Measurements from ENCODE around the gene BLOC1S3. TPM values are rescaled to one million over a fixed set of nuclear protein-coding genes. Genes with fewer than 3 reads are reported as not detected.

The BLOC1S3 gene
- total RNA-seq, 1 experiment from 2014 or later, result 25.2 TPM

- BruUV-seq (replicated peaks), result no TSS peak
- Mint-ChIP-seq H3K9me3 (ENCODE audit: low read depth, unreplicated experiment) (no peaks in the 10 kb centered on the region), H3K4me1 (ENCODE audit: low read depth, unreplicated experiment) (no peaks in the 10 kb centered on the region), H3K36me3 (ENCODE audit: insufficient read depth, unreplicated experiment) (peaks cover 33% of the 10 kb centered on the region), H3K27ac (ENCODE audit: unreplicated experiment) (no peak overlapping the region), H3K27me3 (ENCODE audit: unreplicated experiment) (no peaks in the 10 kb centered on the region), H3K4me3 (ENCODE audit: low read depth, unreplicated experiment) (no peak overlapping the region)
- CTCF ChIA-PET, result no interaction called here
- no peak for DNase-seq
- no peak for TF ChIP-seq CTCF (IDR thresholded peaks at IDR 0.05; ENCODE audit: unreplicated experiment)
- intact Hi-C loops (cut with micrococcal nuclease; ENCODE audit: unreplicated experiment), result no loop called here
These were observed 33.9 kb upstream of the BLOC1S3 start for GRCh38 chr19:45144431-45145269.

DNA sequence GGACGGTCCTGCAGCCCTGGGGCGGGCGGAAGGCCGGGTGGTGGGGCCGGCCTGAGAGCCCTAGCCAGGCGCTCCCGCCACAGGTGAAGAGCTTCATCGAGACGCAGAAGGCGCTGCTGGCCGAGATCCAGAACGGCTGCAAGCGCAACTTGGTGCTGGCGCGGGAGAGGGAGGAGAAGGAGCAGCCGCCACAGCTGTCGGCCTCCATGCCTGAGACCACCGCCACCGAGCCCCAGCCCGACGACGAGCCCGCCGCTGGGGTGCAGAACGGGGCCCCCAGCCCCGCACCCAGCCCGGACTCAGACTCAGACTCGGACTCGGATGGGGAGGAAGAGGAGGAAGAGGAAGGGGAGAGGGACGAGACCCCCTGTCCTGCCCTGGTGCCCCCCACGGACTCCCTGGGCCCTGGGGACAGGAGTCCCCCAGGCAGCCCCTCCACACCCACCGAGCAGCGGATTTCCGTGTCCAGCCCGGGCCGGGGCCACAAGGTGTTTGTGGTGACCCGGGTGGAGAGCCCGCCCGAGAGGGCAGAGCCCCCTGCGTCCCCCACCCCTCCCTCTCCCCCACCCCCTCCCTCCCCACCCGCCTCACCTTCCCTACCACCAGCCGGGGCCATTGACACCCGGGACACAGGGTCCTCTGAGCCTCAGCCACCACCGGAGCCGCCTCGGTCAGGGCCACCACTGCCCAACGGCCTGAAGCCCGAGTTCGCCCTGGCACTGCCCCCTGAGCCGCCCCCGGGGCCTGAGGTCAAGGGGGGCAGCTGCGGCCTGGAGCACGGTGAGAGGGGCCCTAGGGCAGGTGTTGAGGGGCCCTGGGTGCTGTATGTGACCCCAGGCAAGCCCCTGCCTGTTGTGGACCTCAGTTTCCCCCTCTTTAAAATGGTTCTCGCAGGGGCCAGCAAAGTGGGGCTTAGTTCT lies 33.1 kb upstream of the BLOC1S3 start:
- CTCF ChIA-PET, result no interaction called here

DNA sequence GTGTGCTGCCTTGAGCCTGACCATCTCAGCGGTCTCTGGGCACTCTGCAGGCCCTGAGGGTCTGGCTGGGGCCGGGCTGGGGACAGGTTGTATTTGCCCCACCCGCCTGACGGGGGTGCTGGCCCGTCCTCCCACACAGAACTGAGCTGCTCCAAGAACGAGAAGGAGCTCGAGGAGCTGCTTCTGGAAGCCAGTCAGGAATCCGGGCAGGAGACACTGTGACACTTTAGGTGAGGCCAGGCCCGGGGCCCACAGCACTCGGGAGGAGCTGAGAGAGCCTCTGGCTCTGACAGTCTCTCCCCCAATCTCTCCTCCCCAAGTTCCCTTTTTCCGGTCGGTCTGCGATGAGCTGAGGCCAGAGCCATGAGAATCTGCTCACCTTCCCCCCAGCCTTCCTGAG lies 32.3 kb upstream of the BLOC1S3 start:
- H3K4me3 Mint-ChIP-seq (ENCODE audit: low read depth, unreplicated experiment), result no peak overlapping the region
- no peak overlapping the region for H3K27ac Mint-ChIP-seq (ENCODE audit: unreplicated experiment)
- TF ChIP-seq CTCF (IDR thresholded peaks at IDR 0.05; ENCODE audit: unreplicated experiment), result no peak
- no peaks in the 10 kb centered on the region for H3K4me1 Mint-ChIP-seq (ENCODE audit: low read depth, unreplicated experiment)
- DNase-seq, result no peak
- H3K36me3 Mint-ChIP-seq (ENCODE audit: insufficient read depth, unreplicated experiment), result peaks cover 22% of the 10 kb centered on the region
- H3K27me3 Mint-ChIP-seq (ENCODE audit: unreplicated experiment), result no peaks in the 10 kb centered on the region
- BruUV-seq (replicated peaks), result no TSS peak
- CTCF ChIA-PET, result no interaction called here
- no peaks in the 10 kb centered on the region for H3K9me3 Mint-ChIP-seq (ENCODE audit: low read depth, unreplicated experiment)
- intact Hi-C loops (cut with micrococcal nuclease; ENCODE audit: unreplicated experiment), result no loop called here

More for the DNA sequence above, 33.1 kb upstream of the BLOC1S3 start:
- Mint-ChIP-seq H3K27me3 (ENCODE audit: unreplicated experiment) (no peaks in the 10 kb centered on the region), H3K9me3 (ENCODE audit: low read depth, unreplicated experiment) (no peaks in the 10 kb centered on the region), H3K4me3 (ENCODE audit: low read depth, unreplicated experiment) (no peak overlapping the region), H3K36me3 (ENCODE audit: insufficient read depth, unreplicated experiment) (peaks cover 26% of the 10 kb centered on the region), H3K4me1 (ENCODE audit: low read depth, unreplicated experiment) (no peaks in the 10 kb centered on the region), H3K27ac (ENCODE audit: unreplicated experiment) (no peak overlapping the region)
- DNase-seq, result no peak
- no TSS peak for BruUV-seq (replicated peaks)
- TF ChIP-seq CTCF (IDR thresholded peaks at IDR 0.05; ENCODE audit: unreplicated experiment), result no peak
- intact Hi-C loops (cut with micrococcal nuclease; ENCODE audit: unreplicated experiment), result no loop called here

- Mint-ChIP-seq H3K27me3 (ENCODE audit: unreplicated experiment) (no peaks in the 10 kb centered on the region), H3K9me3 (ENCODE audit: low read depth, unreplicated experiment) (no peaks in the 10 kb centered on the region), H3K4me3 (ENCODE audit: low read depth, unreplicated experiment) (no peak overlapping the region), H3K36me3 (ENCODE audit: insufficient read depth, unreplicated experiment) (peaks cover 21% of the 10 kb centered on the region), H3K27ac (ENCODE audit: unreplicated experiment) (no peak overlapping the region), H3K4me1 (ENCODE audit: low read depth, unreplicated experiment) (no peaks in the 10 kb centered on the region)
- intact Hi-C loops (cut with micrococcal nuclease; ENCODE audit: unreplicated experiment), result no loop called here
- CTCF ChIA-PET, result no interaction called here
- TF ChIP-seq CTCF (IDR thresholded peaks at IDR 0.05; ENCODE audit: unreplicated experiment), result no peak
- BruUV-seq (replicated peaks), result no TSS peak
- no peak for DNase-seq
These were observed 31.8 kb upstream of the BLOC1S3 start for GRCh38 chr19:45146741-45147205.

Measured in Calu3 (cell line).